GM21717 (cell line): ENCODE measurements around the gene USP50.
A peak's percentile ranks its signal among the peaks of the same experiment; 100 is the strongest.
"Not testable (repeated sequence)": the region's sequence is repeated elsewhere in the genome, so short reads cannot be mapped to it uniquely, and the experiment has no call there.

Experiments
- ATAC-seq: cut with Tn5 transposase; IDR thresholded peaks from one replicate; pipeline ENCODE4 v1.9.1; 2021; ENCODE audit warnings: mild to moderate bottlenecking, moderate library complexity; ENCODE audit not compliant: unreplicated experiment

The USP50 gene

DNA sequence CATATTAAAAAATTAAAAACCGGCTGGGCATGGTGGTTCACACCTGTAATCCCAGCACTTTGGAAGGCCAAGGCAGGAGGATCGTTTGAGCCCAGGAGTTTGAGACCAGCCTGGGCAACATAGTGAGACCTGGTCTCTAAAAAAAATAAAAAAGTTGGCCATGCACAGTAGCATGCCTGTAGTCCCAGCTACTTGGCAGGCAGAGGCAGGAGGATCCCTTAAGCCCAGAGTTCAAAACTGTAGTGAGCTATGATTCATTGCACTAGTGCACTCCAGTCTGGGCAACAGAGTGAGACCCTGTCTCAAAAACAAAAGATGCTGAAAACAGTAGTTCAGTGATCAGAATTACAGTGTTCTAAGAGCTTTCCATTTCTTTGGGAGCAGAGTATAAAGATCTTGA lies 40.8 kb downstream of the USP50 start:
- not testable (repeated sequence) for ATAC-seq

DNA sequence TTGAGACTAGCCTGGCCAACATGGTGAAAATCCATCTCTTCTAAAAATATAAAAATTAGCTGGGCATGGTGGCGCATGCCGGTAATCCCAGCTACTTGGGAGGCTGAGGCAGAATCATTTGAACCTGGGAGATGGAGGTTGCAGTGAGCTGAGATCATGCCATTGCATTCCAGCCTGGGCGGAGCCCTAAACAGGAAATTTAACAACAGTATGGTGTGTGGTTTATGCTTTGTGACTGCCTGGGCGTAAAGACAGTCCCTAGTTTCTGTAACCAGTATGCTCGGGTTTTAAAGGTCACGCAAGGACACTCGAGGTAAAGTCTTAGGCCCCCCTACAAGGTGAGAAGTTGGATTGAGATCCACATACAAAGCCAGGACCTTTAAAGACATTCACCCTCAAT lies 43.3 kb downstream of the USP50 start:
- ATAC-seq, result no peak

DNA sequence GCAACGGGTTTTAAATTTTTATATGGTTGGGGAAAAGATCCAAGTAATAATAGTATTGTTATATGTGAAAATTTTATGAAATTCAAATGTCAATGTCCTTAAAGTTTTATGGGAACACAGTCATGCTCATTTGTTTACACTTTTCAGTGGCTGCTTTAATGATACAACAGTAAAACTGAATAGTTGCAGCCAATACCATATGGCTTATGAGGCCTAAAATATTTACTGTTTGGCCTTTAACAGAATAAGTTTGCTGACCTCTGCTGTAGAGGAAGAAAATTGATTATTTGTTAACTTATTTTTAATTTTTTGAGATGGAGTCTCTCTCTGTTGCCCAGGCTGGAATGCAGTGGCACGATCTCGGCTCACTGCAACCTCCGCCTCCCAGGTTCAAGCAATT lies 44.7 kb downstream of the USP50 start:
- ATAC-seq, result no peak

DNA sequence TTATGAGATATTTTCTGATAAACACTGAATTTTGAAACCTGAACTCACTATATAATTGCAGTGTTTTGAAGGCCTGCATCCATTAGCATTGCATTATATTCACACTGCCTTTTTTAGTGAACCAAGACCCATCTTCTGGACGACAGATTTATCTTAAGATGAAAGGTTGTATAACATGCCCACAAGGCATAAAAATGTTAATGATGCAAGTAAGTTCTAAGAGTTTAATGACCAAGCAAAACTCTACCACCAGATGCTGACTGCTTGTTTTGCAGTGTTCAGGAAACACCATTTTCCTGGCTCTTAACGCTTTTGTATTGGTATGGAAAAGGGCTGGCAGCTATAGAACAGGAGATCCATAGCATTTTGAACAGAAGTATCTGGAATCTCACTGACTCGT lies 46.1 kb downstream of the USP50 start:
- ATAC-seq, result no peak

- no peak for ATAC-seq
Measured at GRCh38 chr15:50496692-50497091, 49.8 kb downstream of the USP50 start.

GRCh38 chr15:50494547-50494946 lies 51.9 kb downstream of the USP50 start:
- not testable (repeated sequence) for ATAC-seq

DNA sequence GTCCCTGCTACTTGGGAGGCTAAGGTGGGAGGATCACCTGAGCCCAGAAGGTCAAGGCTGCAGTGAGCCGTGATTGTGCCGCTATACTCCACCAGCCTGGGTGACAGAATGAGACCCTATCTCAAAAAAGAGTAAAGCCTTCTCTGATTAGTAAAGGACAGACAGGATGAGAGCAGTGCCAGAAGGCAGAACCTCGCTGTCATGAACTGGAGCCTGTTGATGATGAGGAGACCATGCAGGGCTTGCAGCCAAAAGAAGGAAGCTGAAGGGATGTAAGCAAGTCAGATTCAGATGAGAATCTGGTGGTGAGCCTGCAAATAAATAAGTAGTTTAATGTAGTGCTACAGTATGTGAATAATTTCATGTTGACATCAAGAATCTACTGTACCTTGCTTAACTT lies 52.8 kb downstream of the USP50 start:
- ATAC-seq, result no peak

DNA sequence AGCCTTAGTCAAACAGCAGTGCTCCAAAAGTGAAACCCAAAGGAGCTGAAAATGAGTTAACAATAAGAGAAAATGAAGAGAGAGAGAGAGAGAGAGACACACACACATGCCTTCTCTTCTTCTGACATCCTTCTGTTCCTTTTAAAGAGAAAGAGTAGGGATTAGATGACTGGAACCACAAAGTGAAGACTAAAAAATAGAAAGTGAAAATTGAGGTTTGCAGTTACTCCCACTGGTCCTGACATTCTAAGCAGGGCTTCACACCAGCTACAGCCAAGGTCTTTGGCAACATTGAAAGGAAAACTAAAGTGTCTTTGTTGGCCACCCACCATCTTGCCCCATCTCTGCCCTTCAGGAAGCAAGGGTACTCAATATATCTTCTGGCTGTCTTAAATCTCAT lies 59.2 kb downstream of the USP50 start:
- no peak for ATAC-seq

GRCh38 chr15:50485389-50485788 lies 61.1 kb downstream of the USP50 start:
- ATAC-seq, result no peak

- ATAC-seq, result peak; percentile 69
Measured at GRCh38 chr15:50484781-50485180, 61.7 kb downstream of the USP50 start.

GRCh38 chr15:50476143-50476542 lies 70.3 kb downstream of the USP50 start:
- ATAC-seq, result no peak

GRCh38 chr15:50471072-50471471 lies 75.4 kb downstream of the USP50 start:
- no peak for ATAC-seq

GRCh38 chr15:50463423-50464358 lies 82.8 kb downstream of the USP50 start:
- no peak for ATAC-seq

GRCh38 chr15:50458348-50459112 lies 87.9 kb downstream of the USP50 start:
- ATAC-seq, result no peak

DNA sequence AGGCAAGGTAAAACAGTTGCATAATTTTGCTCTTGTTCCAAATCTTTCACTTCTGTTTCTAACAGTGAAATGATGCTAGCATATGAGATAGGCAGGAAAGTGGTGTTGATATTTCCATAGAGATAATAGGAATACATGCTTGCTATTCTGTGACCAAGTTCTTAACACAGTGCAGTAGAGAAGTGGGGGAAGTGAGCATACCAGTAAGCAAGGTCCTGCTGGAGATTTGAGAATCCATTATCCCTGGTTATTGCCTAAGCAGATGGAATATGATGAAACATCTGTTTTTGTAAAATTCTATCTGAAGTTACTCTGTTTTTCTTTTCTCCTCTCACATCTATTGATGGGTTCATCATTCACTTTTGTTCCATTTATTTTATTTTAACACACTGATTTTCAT lies 93.5 kb downstream of the USP50 start:
- ATAC-seq, result no peak
